ENCODE results near the gene STAT3. TPM values are rescaled to one million over a fixed set of nuclear protein-coding genes. Genes with fewer than 3 reads are reported as not detected.

Gene STAT3
- total and polyA plus RNA-seq, 2 of the 13 experiments (the other 11 are each of a cell fraction or from before 2014, with no cell fraction given): 61.8 to 62.4 TPM

DNA sequence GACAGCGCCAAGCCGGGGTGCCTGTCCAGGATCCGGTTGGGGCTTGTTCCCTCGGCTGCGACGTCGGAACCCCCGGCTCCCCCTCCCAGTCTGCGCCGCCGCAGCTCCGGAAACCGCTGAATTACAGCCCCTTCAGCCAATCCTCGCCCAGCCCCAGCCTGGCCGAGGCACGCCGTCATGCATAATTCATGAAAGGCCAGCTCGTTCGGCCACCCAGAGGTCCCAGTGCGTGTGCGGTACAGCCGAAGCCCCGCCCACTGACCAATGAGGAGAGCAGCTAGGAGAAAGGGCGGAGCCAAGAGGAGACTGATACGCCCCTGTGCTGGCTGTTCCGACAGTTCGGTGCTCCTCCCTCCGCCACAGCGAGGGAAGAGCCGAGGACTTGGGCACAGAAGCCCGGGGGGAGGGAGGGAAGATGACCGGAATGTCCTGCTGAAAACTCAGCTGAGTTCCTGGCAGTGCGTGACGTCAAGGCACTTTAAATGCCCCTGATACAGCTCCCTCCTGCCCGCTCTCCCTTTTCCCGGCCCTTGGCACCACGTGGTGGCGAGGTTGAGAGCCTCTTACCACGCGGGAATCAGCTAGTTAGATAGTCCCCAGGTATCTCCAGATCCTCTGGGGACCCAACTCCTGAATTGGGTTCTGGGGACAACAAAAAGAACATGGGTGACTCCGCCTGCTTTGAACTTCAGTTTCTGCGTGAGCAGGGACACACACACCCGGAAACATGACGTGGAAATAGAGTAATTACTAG is at the start of gene STAT3 (continued):
- peak; percentile 98 for TF ChIP-seq MEF2D (CRISPR knock-in tag; IDR thresholded peaks at IDR 0.05)
- TF ChIP-seq TOE1 (CRISPR knock-in tag; IDR thresholded peaks at IDR 0.05): peak; percentile 92; the same call in 1 of the 2 replicates
- peak; percentile 78 for TF ChIP-seq TAF1 (CRISPR knock-in tag; IDR thresholded peaks at IDR 0.05)
- TF ChIP-seq RELA (CRISPR knock-in tag; IDR thresholded peaks at IDR 0.05): peak; percentile 97
- TF ChIP-seq JUND (CRISPR knock-in tag; IDR thresholded peaks at IDR 0.05): peak; percentile 87
- TF ChIP-seq YEATS4 (CRISPR knock-in tag; IDR thresholded peaks at IDR 0.05; ENCODE audit: borderline replicate concordance): peak; percentile 92
- TF ChIP-seq ZSCAN30 (CRISPR knock-in tag; IDR thresholded peaks at IDR 0.05): no peak
- TF ChIP-seq HNRNPLL (IDR thresholded peaks at IDR 0.05; ENCODE audit: low read depth, low read length, poor library complexity, severe bottlenecking): peak; percentile 93
- peak; percentile 99 for TF ChIP-seq SALL1 (CRISPR knock-in tag; IDR thresholded peaks at IDR 0.05)
- TF ChIP-seq JARID2 (CRISPR knock-in tag; IDR thresholded peaks at IDR 0.05; ENCODE audit: insufficient replicate concordance): peak; percentile 98
- TF ChIP-seq ZNF660 (CRISPR knock-in tag; IDR thresholded peaks at IDR 0.05; ENCODE audit: borderline replicate concordance, low read depth): 0 out of 2 replicates have a peak, but pooled peaks have one; percentile 61
- TF ChIP-seq, protein P1, sequence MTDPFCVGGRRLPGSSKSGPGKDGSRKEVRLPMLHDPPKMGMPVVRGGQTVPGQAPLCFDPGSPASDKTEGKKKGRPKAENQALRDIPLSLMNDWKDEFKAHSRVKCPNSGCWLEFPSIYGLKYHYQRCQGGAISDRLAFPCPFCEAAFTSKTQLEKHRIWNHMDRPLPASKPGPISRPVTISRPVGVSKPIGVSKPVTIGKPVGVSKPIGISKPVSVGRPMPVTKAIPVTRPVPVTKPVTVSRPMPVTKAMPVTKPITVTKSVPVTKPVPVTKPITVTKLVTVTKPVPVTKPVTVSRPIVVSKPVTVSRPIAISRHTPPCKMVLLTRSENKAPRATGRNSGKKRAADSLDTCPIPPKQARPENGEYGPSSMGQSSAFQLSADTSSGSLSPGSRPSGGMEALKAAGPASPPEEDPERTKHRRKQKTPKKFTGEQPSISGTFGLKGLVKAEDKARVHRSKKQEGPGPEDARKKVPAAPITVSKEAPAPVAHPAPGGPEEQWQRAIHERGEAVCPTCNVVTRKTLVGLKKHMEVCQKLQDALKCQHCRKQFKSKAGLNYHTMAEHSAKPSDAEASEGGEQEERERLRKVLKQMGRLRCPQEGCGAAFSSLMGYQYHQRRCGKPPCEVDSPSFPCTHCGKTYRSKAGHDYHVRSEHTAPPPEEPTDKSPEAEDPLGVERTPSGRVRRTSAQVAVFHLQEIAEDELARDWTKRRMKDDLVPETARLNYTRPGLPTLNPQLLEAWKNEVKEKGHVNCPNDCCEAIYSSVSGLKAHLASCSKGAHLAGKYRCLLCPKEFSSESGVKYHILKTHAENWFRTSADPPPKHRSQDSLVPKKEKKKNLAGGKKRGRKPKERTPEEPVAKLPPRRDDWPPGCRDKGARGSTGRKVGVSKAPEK (CRISPR knock-in tag; IDR thresholded peaks at IDR 0.05; ENCODE audit: borderline replicate concordance): peak; percentile 94; the same call in 1 of the 2 replicates
- TF ChIP-seq, protein P2, sequence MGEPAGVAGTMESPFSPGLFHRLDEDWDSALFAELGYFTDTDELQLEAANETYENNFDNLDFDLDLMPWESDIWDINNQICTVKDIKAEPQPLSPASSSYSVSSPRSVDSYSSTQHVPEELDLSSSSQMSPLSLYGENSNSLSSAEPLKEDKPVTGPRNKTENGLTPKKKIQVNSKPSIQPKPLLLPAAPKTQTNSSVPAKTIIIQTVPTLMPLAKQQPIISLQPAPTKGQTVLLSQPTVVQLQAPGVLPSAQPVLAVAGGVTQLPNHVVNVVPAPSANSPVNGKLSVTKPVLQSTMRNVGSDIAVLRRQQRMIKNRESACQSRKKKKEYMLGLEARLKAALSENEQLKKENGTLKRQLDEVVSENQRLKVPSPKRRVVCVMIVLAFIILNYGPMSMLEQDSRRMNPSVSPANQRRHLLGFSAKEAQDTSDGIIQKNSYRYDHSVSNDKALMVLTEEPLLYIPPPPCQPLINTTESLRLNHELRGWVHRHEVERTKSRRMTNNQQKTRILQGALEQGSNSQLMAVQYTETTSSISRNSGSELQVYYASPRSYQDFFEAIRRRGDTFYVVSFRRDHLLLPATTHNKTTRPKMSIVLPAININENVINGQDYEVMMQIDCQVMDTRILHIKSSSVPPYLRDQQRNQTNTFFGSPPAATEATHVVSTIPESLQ (CRISPR knock-in tag; conservative IDR thresholded peaks at IDR 0.05): peak; percentile 71; the same call in 1 of the 2 replicates
- TF ChIP-seq, protein P3, sequence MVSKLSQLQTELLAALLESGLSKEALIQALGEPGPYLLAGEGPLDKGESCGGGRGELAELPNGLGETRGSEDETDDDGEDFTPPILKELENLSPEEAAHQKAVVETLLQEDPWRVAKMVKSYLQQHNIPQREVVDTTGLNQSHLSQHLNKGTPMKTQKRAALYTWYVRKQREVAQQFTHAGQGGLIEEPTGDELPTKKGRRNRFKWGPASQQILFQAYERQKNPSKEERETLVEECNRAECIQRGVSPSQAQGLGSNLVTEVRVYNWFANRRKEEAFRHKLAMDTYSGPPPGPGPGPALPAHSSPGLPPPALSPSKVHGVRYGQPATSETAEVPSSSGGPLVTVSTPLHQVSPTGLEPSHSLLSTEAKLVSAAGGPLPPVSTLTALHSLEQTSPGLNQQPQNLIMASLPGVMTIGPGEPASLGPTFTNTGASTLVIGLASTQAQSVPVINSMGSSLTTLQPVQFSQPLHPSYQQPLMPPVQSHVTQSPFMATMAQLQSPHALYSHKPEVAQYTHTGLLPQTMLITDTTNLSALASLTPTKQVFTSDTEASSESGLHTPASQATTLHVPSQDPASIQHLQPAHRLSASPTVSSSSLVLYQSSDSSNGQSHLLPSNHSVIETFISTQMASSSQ (IDR thresholded peaks at IDR 0.05; ENCODE audit: low read depth): peak; percentile 85
- TF ChIP-seq, protein P3 (CRISPR knock-in tag; IDR thresholded peaks at IDR 0.05; ENCODE audit: borderline replicate concordance): peak; percentile 98
- peak; percentile 100 for TF ChIP-seq ZNF792 (CRISPR knock-in tag; IDR thresholded peaks at IDR 0.05)
- TF ChIP-seq SPEN (CRISPR knock-in tag; IDR thresholded peaks at IDR 0.05; ENCODE audit: low read depth): peak; percentile 99
- TF ChIP-seq NRL (CRISPR knock-in tag; IDR thresholded peaks at IDR 0.05; ENCODE audit: borderline replicate concordance): peak; percentile 99
- TF ChIP-seq, protein P4, sequence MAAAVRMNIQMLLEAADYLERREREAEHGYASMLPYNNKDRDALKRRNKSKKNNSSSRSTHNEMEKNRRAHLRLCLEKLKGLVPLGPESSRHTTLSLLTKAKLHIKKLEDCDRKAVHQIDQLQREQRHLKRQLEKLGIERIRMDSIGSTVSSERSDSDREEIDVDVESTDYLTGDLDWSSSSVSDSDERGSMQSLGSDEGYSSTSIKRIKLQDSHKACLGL (CRISPR knock-in tag; IDR thresholded peaks at IDR 0.05): peak; percentile 93
- 0 out of 2 replicates have a peak, but pooled peaks have one; percentile 44 for TF ChIP-seq ZSCAN12 (CRISPR knock-in tag; IDR thresholded peaks at IDR 0.05)
